RWPE1 (cell line): Measurements from ENCODE around the gene SYMPK.

Source experiments
- CTCF ChIA-PET: fragments of 350-600 bp; sonication (Branson Sonifier 250); formaldehyde crosslinking; extraction: SDS; loops from one replicate; lab custom pipeline; 2021; lab: Yijun Ruan, JAX
- POLR2A ChIA-PET: fragments of 400-600 bp; formaldehyde crosslinking; extraction: SDS; loops from one replicate; lab custom pipeline; 2020; ENCODE audit warnings: antibody characterized with exemption; ENCODE audit not compliant: low non-redundant PET; lab: Yijun Ruan, JAX
- DNase-seq: peaks from one replicate; pipeline ENCODE4 v3.0.0; 2012; ENCODE audit warnings: low spot score
- H3K27ac ChIP-seq: fragments of 450-650 bp; 2 replicates; pipeline ENCODE4 v1.5.1; 2017
- TF ChIP-seq, protein P1 (sequence below): fragments of 450-650 bp; conservative IDR thresholded peaks from 2 replicates; pipeline ENCODE4 v1.5.1; 2017; ENCODE audit warnings: low read depth, mild to moderate bottlenecking

Gene SYMPK

DNA sequence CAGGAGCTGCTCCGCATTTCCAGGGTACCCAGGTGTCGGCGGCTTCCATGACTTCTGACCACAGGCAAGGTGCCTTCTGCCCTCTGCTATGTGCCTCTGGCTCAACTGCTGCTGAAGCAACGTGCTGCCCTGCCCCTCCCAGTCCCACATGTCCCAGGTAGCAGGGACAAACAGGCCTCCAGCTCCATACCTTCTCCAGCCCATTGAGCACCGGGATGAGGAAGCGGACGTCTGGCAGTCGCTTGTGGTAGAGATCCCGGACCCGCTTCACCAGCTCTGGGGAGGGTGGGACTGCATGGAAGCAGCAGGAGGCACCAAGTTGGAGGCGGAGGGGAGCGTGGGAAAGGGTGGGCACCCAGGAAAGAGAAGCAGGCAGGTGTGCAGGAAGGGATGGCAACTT lies 39.8 kb downstream of the SYMPK start:
- POLR2A ChIA-PET = no interaction called here

DNA sequence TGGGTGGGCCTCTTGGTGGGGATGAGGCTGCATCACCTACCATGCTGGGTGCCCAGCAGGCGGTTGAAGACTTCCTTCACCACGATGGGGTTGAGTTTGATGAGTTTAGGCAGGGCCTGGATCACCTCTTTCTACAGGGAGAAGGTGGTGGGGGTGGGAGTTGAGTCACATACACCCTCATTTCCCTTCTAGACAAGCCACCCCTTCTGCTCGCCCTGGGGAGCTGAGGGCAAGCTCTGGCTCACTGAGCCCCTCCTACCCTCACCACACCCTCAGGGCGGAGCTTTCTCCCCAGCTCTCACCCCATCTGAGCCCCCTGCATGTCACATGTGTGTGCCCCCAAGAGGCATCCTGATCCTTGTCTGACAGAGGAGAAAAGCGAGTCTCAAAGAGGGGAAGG lies 40.2 kb downstream of the SYMPK start:
- peak overlapping the region; percentile 73 for H3K27ac ChIP-seq
- no peak for DNase-seq
- ChIA-PET CTCF (no interaction called here), POLR2A (no interaction called here)
- TF ChIP-seq, protein P1, sequence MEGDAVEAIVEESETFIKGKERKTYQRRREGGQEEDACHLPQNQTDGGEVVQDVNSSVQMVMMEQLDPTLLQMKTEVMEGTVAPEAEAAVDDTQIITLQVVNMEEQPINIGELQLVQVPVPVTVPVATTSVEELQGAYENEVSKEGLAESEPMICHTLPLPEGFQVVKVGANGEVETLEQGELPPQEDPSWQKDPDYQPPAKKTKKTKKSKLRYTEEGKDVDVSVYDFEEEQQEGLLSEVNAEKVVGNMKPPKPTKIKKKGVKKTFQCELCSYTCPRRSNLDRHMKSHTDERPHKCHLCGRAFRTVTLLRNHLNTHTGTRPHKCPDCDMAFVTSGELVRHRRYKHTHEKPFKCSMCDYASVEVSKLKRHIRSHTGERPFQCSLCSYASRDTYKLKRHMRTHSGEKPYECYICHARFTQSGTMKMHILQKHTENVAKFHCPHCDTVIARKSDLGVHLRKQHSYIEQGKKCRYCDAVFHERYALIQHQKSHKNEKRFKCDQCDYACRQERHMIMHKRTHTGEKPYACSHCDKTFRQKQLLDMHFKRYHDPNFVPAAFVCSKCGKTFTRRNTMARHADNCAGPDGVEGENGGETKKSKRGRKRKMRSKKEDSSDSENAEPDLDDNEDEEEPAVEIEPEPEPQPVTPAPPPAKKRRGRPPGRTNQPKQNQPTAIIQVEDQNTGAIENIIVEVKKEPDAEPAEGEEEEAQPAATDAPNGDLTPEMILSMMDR = no peak

More for the DNA sequence above, 39.8 kb downstream of the SYMPK start:
- no peak for DNase-seq
- peak overlapping the region; percentile 73 for H3K27ac ChIP-seq
- TF ChIP-seq, protein P1 = no peak
- CTCF ChIA-PET = interaction anchor here (1.5 kb wide), 1 partner anchor 53 kb away, joined by 6 read pairs; no protein-coding TSS in a partner anchor

DNA sequence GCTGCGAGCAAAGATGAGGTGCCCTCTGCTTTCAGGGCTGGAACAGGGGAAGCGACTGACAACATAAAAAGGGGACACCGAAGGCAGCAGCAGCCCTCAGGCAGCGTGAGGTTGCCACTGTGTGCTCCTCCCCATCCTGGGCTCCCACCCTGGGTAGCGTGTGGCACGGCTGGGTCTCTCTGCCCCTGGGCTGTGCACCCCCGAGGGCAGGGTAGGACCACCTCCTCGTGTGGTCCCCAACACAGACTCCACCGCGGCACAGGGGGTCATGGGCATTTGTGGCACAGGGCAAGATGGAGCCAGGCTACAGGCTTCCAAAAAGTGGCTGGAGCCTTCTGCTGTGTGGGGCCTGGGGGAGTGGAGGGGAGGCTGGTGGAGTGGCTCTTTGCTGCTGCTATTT lies 41.4 kb downstream of the SYMPK start:
- no peak for DNase-seq
- ChIA-PET POLR2A (no interaction called here), CTCF (no interaction called here)
- TF ChIP-seq, protein P1 = no peak
- H3K27ac ChIP-seq = peak overlapping the region; percentile 70

DNA sequence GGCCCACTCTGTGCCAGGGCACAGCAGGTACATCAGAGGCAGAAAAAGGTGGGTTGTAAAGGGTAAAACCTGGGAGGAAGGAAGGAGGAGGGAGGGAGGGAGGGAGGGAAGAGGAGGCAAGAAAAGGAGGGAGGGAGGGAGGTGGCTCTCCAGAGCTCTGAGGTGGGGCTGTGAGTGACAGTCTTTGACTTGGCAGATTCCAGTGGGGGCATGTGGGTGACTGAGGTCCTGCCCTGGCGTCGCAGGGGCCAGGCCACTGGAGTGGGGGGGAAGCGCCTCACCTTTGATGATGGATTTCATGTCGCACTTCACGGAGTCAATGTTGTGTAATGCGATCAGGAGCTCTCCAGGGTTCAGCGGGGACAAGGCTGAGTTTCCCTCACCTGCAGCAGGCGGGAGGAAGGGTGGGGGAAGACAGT lies 41.8 kb downstream of the SYMPK start:
- CTCF ChIA-PET = interaction anchor here (0.6 to 1.1 kb wide), 2 partner anchors 13 to 51 kb away, joined by 4 read pairs; no protein-coding TSS in a partner anchor
- POLR2A ChIA-PET = no interaction called here
- no peak for DNase-seq

DNA sequence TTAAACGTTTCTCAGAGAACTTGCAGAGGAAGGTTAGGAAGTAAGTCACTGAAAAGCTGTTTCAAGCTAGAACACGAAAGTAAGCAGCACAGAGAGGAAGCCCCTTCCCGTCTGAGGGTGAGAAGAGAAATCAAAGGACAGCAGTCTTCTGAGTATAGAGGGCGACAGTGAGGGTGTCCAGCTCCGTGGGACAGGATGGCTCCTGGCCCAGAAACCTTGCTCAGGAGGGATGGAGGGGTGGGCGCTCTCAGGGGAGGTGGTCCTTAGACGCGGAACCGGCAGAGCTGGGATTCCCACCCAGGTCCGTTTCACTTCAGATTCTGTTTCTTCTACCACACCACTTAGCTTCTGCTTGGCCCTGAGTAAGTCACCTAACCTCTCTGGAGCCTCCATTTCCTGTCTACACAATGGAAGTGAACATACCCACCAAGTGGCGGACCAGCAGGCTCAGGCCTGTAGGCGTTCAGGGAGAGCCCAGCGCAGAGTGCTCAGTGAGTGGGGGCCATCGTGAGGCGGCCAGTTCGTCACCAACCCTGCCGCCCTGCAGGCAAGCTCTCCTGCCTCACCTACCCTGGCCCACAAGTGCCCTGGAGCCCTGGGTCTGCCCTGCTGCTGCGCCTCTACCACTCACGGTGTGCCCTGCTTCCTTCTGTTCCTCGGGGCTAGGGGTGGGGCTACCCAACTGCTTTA lies 42.4 kb downstream of the SYMPK start:
- ChIA-PET CTCF (interaction anchor here (0.6 to 1.1 kb wide), 2 partner anchors 13 to 51 kb away, joined by 4 read pairs; no protein-coding TSS in a partner anchor), POLR2A (interaction anchor here (0.6 kb wide), 1 partner anchor 869 kb away, joined by 3 read pairs; no protein-coding TSS in a partner anchor)
- no peak for DNase-seq
- TF ChIP-seq, protein P1 = no peak
- peak overlapping the region; percentile 70 for H3K27ac ChIP-seq

More for the DNA sequence above, 41.8 kb downstream of the SYMPK start:
- TF ChIP-seq, protein P1 = no peak
- H3K27ac ChIP-seq = peak overlapping the region; percentile 70

DNA sequence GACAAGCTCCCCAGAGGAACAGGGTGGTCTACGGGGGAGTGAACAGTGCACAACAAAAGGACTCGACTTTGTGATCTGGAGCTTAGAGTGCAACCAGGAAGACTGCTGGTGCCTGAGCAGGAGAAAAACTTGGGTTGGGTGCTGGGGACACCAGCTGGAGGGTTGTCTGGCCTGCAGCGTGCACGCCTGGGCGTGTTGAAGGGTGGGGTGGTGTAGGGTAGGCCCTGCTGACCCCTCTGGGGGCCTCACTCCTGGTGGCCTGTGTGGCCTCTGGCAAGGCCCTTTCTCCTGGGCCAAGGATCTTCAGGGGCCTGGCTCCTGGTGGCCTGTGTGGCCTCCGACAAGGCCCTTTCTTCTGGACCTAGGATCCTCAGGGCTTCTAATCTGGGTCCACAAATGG lies 43.2 kb downstream of the SYMPK start:
- TF ChIP-seq, protein P1 = no peak
- DNase-seq = no peak
- ChIA-PET CTCF (no interaction called here), POLR2A (no interaction called here)
- H3K27ac ChIP-seq = peak overlapping the region; percentile 70
